H1 (cell line): ENCODE results near the gene TP53RK. TPM values are rescaled to one million over a fixed set of nuclear protein-coding genes. Genes with fewer than 3 reads are reported as not detected.

ENCODE experiments used
- CTCF ChIA-PET: fragments of 300-600 bp; sonication (Branson Sonifier 250); formaldehyde crosslinking; loops from one replicate; lab custom pipeline; 2021; ENCODE audit not compliant: partially characterized antibody; lab: Charles Lee
- POLR2A ChIA-PET: fragments of 300-600 bp; sonication (Branson Sonifier 250); formaldehyde crosslinking; loops from one replicate; lab custom pipeline; 2021; ENCODE audit warnings: inconsistent platforms; ENCODE audit not compliant: partially characterized antibody; lab: Charles Lee
- DNase-seq, 2 experiments: peaks; one replicate each; pipeline versions ENCODE4 v3.0.0 to v3.0.0-alpha.2; 2010 to 2022; ENCODE audit warnings: low spot score in 2 of 2, low read depth in 1 of 2, mixed read lengths in 1 of 2
- FAIRE-seq: peaks from 2 replicates; lab custom pipeline; 2011; peaks lifted over from hg19 to GRCh38; lab: Jason Lieb, UNC
- H2AFZ ChIP-seq: 2 replicates; pipeline ENCODE4 v1.8.1; 2012; ENCODE audit warnings: low read length, inconsistent platforms
- H2AK5ac ChIP-seq: 2 replicates; pipeline ENCODE4 v1.6.1; 2013; ENCODE audit warnings: low read depth, low read length
- H2BK120ac ChIP-seq: replicated peaks from 2 replicates; pipeline ENCODE3; 2013; ENCODE audit warnings: low read depth, low read length, inconsistent platforms
- H2BK12ac ChIP-seq: 2 replicates; pipeline ENCODE4 v1.6.1; 2013; ENCODE audit warnings: low read depth, low read length
- H2BK15ac ChIP-seq: 2 replicates; pipeline ENCODE4 v1.6.1; 2013; ENCODE audit warnings: low read length
- H2BK20ac ChIP-seq: 2 replicates; pipeline ENCODE4 v1.6.1; 2013; ENCODE audit warnings: low read length
- H2BK5ac ChIP-seq: 2 replicates; pipeline ENCODE4 v1.6.1; 2013; ENCODE audit warnings: low read depth, low read length
- H3K14ac ChIP-seq: 2 replicates; pipeline ENCODE4 v1.6.1; 2013; ENCODE audit warnings: inconsistent platforms; ENCODE audit not compliant: insufficient read length
- H3K18ac ChIP-seq: 2 replicates; pipeline ENCODE4 v1.6.1; 2013; ENCODE audit warnings: low read length; ENCODE audit errors: extremely low read depth
- H3K23ac ChIP-seq: 2 replicates; pipeline ENCODE4 v1.6.1; 2013; ENCODE audit warnings: inconsistent platforms; ENCODE audit not compliant: insufficient read length
- H3K23me2 ChIP-seq: 2 replicates; pipeline ENCODE4 v1.6.1; 2013; ENCODE audit warnings: low read depth, low read length
- H3K27ac ChIP-seq: 2 replicates; pipeline ENCODE4 v1.6.1; 2011; ENCODE audit warnings: low read depth, low read length, inconsistent platforms
- H3K27me3 ChIP-seq, 4 experiments: replicated peaks in 1 of 4; 1 replicate in 1 of 4; 2 replicates in 3 of 4; pipeline versions ENCODE4 v1.6.1 to v1.8.1; 2011 to 2013; ENCODE audit warnings: low read length in 3 of 4, mild to moderate bottlenecking in 3 of 4, inconsistent platforms in 2 of 4, mixed read lengths in 2 of 4, moderate library complexity in 1 of 4; ENCODE audit not compliant: control insufficient read depth in 3 of 4, insufficient read depth in 3 of 4; ENCODE audit errors: extremely low read depth in 1 of 4
- H3K36me3 ChIP-seq, 4 experiments: 2 replicates each; pipeline versions ENCODE4 v1.6.1 to v1.8.1; 2011 to 2013; ENCODE audit warnings: mild to moderate bottlenecking in 4 of 4, low read length in 3 of 4, moderate library complexity in 2 of 4, control low read depth in 1 of 4, inconsistent platforms in 1 of 4; ENCODE audit not compliant: insufficient read depth in 4 of 4, control insufficient read depth in 2 of 4
- H3K4ac ChIP-seq: replicated peaks from 2 replicates; pipeline ENCODE3; 2013; ENCODE audit warnings: low read length, low read depth, mixed read lengths, inconsistent platforms; ENCODE audit not compliant: insufficient read length
- H3K4me1 ChIP-seq, 4 experiments: replicated peaks in 1 of 4; 1 replicate in 1 of 4; 2 replicates in 3 of 4; pipeline versions ENCODE4 v1.6.1 to v1.8.1; 2011 to 2013; ENCODE audit warnings: low read length in 3 of 4, inconsistent platforms in 2 of 4, mixed read lengths in 1 of 4; ENCODE audit not compliant: insufficient read depth in 4 of 4, control insufficient read depth in 3 of 4
- H3K4me2 ChIP-seq, 2 experiments: 2 replicates each; pipeline versions ENCODE4 v1.6.1 to v1.8.1; 2011 to 2013; ENCODE audit warnings: low read depth in 2 of 2, low read length in 2 of 2, control low read depth in 1 of 2, inconsistent platforms in 1 of 2, mild to moderate bottlenecking in 1 of 2; ENCODE audit not compliant: insufficient read depth in 1 of 2
- H3K4me3 ChIP-seq, 4 experiments: fragments of 200-600, 300-600 bp in 1 of 4; sonication (generic), shearing (Covaris generic), sonication (Bioruptor Twin) in 1 of 4; 2 replicates each; pipeline versions ENCODE4 v1.5.1 to v1.8.1; 2011 to 2016; ENCODE audit warnings: low read length in 4 of 4, low read depth in 3 of 4, control low read depth in 2 of 4, inconsistent platforms in 2 of 4, mild to moderate bottlenecking in 2 of 4, mixed read lengths in 1 of 4, moderate library complexity in 1 of 4; ENCODE audit not compliant: insufficient read depth in 2 of 4; ENCODE audit errors: extremely low read depth in 1 of 4
- H3K56ac ChIP-seq: replicated peaks from 2 replicates; pipeline ENCODE3; 2013; ENCODE audit warnings: low read depth, mild to moderate bottlenecking, mixed read lengths, low read length, inconsistent platforms; ENCODE audit not compliant: insufficient read length
- H3K79me1 ChIP-seq: 2 replicates; pipeline ENCODE4 v1.6.1; 2013; ENCODE audit warnings: low read depth, low read length, control low read depth
- H3K79me2 ChIP-seq, 2 experiments: 2 replicates each; pipeline versions ENCODE4 v1.6.1 to v1.8.1; 2012 to 2013; ENCODE audit warnings: low read length in 2 of 2, mild to moderate bottlenecking in 2 of 2, inconsistent platforms in 1 of 2; ENCODE audit not compliant: insufficient read depth in 2 of 2, control insufficient read depth in 1 of 2
- H3K9ac ChIP-seq, 4 experiments: replicated peaks in 1 of 4; 1 replicate in 1 of 4; 2 replicates in 3 of 4; pipeline versions ENCODE4 v1.6.1 to v1.8.1; 2011 to 2013; ENCODE audit warnings: low read depth in 3 of 4, low read length in 3 of 4, control low read depth in 2 of 4, mild to moderate bottlenecking in 2 of 4, moderate library complexity in 2 of 4, inconsistent platforms in 1 of 4; ENCODE audit errors: extremely low read depth in 1 of 4
- H3K9me3 ChIP-seq, 2 experiments: 2 replicates each; pipeline versions ENCODE4 v1.6.1 to v1.8.1; 2012 to 2013; ENCODE audit warnings: mild to moderate bottlenecking in 2 of 2, moderate library complexity in 2 of 2, control low read depth in 1 of 2, inconsistent platforms in 1 of 2, low read depth in 1 of 2, low read length in 1 of 2, mixed read lengths in 1 of 2; ENCODE audit not compliant: insufficient read depth in 2 of 2
- H4K20me1 ChIP-seq, 2 experiments: replicated peaks in 1 of 2; 2 replicates each; pipeline versions ENCODE3 to v1.8.1; 2011 to 2013; ENCODE audit warnings: inconsistent platforms in 2 of 2, low read length in 2 of 2, mild to moderate bottlenecking in 1 of 2; ENCODE audit not compliant: insufficient read depth in 2 of 2, control insufficient read depth in 1 of 2
- H4K5ac ChIP-seq: 2 replicates; pipeline ENCODE4 v1.6.1; 2013; ENCODE audit warnings: low read length, low read depth, mixed read lengths, inconsistent platforms; ENCODE audit not compliant: insufficient read length
- H4K8ac ChIP-seq: 2 replicates; pipeline ENCODE4 v1.8.0; 2013; ENCODE audit warnings: mild to moderate bottlenecking, moderate library complexity, low read length, inconsistent platforms; ENCODE audit not compliant: insufficient read depth; ENCODE audit errors: extremely low read depth
- H4K91ac ChIP-seq: replicated peaks from 2 replicates; pipeline ENCODE3; 2013; ENCODE audit warnings: low read length, mixed read lengths, inconsistent platforms; ENCODE audit not compliant: insufficient read length
- POU5F1 ChIP-seq: IDR thresholded peaks from 2 replicates; pipeline ENCODE4 v1.6.1; 2011; ENCODE audit warnings: low read depth, mild to moderate bottlenecking, low read length, moderate library complexity
- TCF12 ChIP-seq: IDR thresholded peaks from 2 replicates; pipeline ENCODE4 v1.6.1; 2011; ENCODE audit warnings: low read depth, mild to moderate bottlenecking, low read length
- WGBS, 2 experiments: shearing (Covaris generic) in 1 of 2; methylation state at CpG; one replicate each; pipeline versions ENCODE4 v1.1.6 to v1.1.7; 2013 to 2015; ENCODE audit warnings: low lambda C conversion rate in 2 of 2, mixed read lengths in 2 of 2, inconsistent platforms in 1 of 2, low coverage in 1 of 2, missing lambda C conversion rate in 1 of 2; ENCODE audit not compliant: insufficient replicate concordance in 2 of 2, insufficient coverage in 1 of 2, insufficient read length in 1 of 2; ENCODE audit errors: extremely low coverage in 1 of 2, missing lambda C conversion rate in 1 of 2; 5-methylcytosine and 5-hydroxymethylcytosine counted together
- polyA plus RNA-seq, 7 experiments: library from polyadenylated mRNA; depleted of rRNA in 3 of 7; stranded (reverse) in 5 of 7; unstranded in 2 of 7; fragments of >200 nt in 5 of 7; fragments of 200-250 nt in 2 of 7; gene quantifications; 1 replicate in 5 of 7; 2 replicates in 1 of 7; 4 replicates in 1 of 7; pipeline versions ENCODE4 v1.2.1 to v1.2.3, GENCODE V29; 2011 to 2013; ENCODE audit warnings: missing spikeins in 2 of 7, mixed read lengths in 2 of 7
- total RNA-seq: library from RNA; stranded (reverse); fragmentation: NEBNext Ultra II Directional; extraction: Animal tissue kit (Norgen Biotek cat#: 25700); gene quantifications from 2 replicates; pipeline ENCODE4 v1.2.1, GENCODE V29; 2021

Gene TP53RK
- total and polyA plus RNA-seq, 2 of the 8 experiments (the other 6 are each of a cell fraction or from before 2014, with no cell fraction given) = 8.5 to 16.3 TPM

GRCh38 chr20:46680684-46681031 lies 8.6 kb downstream of the TP53RK start:
- POLR2A ChIA-PET = interaction anchor here (0.9 to 2.0 kb wide), 6 partner anchors 30 to 160 kb away, joined by 3 to 8 read pairs (median 4); no protein-coding TSS in a partner anchor
- no peak overlapping the region for H3K4me2 ChIP-seq

More at GRCh38 chr20:46680684-46681031, 8.6 kb downstream of the TP53RK start:
- H2BK120ac ChIP-seq = no peak overlapping the region
- H2BK15ac ChIP-seq = no peak overlapping the region
- no peak overlapping the region for H3K27ac ChIP-seq
- H3K4me1 ChIP-seq = peaks cover 12 to 22% (median 16%) of the 10 kb centered on the region in 4 experiments
- H3K23me2 ChIP-seq = peaks cover 4% of the 10 kb centered on the region; the same call in 1 of the 2 replicates
- no peak overlapping the region for H2AFZ ChIP-seq
- no peak overlapping the region for H3K23ac ChIP-seq
- DNase-seq = no peak
- H3K79me2 ChIP-seq = peaks cover 0 to 42% of the 10 kb centered on the region in 2 experiments; a peak in 2 of 4 replicates
- H3K9me3 ChIP-seq = no peaks in the 10 kb centered on the region
- TF ChIP-seq TCF12 (no peak), POU5F1 (no peak)
- peaks cover 2% of the 10 kb centered on the region; the same call in 1 of the 2 replicates for H3K79me1 ChIP-seq
- no peak overlapping the region for H3K4ac ChIP-seq
- H3K27me3 ChIP-seq = no peaks in the 10 kb centered on the region
- peaks cover 0 to 3% of the 10 kb centered on the region in 2 experiments for H4K20me1 ChIP-seq
- no peak overlapping the region for H2BK5ac ChIP-seq
- no peak overlapping the region for H2BK20ac ChIP-seq
- no peak overlapping the region for H3K56ac ChIP-seq
- no peak overlapping the region for H4K8ac ChIP-seq
- H3K36me3 ChIP-seq = peaks cover 0 to 25% (median 8%) of the 10 kb centered on the region in 4 experiments; a peak in 5 of 8 replicates
- no peak for FAIRE-seq
- no peak overlapping the region for H4K91ac ChIP-seq
- CTCF ChIA-PET = interaction anchor here (0.7 to 4.3 kb wide), 32 partner anchors 8 to 519 kb away, joined by 3 to 63 read pairs (median 7); partner anchors contain the start of gene TP53RK
- no peak overlapping the region for H3K4me3 ChIP-seq
- H2AK5ac ChIP-seq = no peak overlapping the region
- H3K9ac ChIP-seq = no peak overlapping the region
- no peak overlapping the region for H3K18ac ChIP-seq
- no peak overlapping the region for H4K5ac ChIP-seq
- WGBS, 2 experiments = 81% methylated on average over 2 of the region's 2 CpGs; no CpG with 5 or more reads in 1 of the 2 experiments
- H3K14ac ChIP-seq = no peak overlapping the region
- no peak overlapping the region for H2BK12ac ChIP-seq
